GM13976 (cell line): ENCODE data around the gene SLC4A2.

Experiments used
- DNase-seq: peaks from one replicate; pipeline ENCODE4 v3.0.0; 2012; ENCODE audit warnings: low spot score
- in situ Hi-C: fragments of 300-500 bp; cut with MboI; formaldehyde crosslinking; loops from one replicate; pipeline ENCODE4 v1.12.0; 2022; ENCODE audit warnings: low sequenced_read_pairs, mixed read lengths, inconsistent platforms; ENCODE audit not compliant: unreplicated experiment
- TF ChIP-seq, protein P1 (sequence below): IDR thresholded peaks from 2 replicates; pipeline ENCODE4 v1.5.1; 2012; ENCODE audit warnings: borderline replicate concordance, mild to moderate bottlenecking; ENCODE audit not compliant: insufficient read depth; ENCODE audit errors: extremely low read depth, missing control alignments, control extremely low read depth

SLC4A2 gene

DNA sequence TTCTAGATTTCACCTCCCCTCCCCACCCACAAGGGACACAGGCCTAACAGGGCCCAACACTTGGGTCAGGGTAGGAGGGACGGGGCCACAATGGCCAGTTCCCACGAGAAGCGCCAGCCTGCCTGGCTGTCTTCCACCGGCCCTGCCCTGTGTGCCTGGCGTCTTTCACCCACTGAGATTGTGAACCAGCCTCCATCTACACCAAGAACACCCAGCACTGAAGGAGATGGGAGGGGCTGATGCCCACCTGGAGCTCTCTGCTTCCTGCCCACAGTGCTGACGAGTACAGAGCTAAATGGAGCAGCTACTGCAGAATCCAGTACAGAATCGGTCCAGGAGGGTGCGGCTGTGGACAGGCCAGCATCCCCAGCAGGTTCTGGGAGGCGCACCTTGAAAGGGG is 13.4 kb upstream of the SLC4A2 start:
- in situ Hi-C loops: no loop called here
- no peak for DNase-seq
- TF ChIP-seq, protein P1, sequence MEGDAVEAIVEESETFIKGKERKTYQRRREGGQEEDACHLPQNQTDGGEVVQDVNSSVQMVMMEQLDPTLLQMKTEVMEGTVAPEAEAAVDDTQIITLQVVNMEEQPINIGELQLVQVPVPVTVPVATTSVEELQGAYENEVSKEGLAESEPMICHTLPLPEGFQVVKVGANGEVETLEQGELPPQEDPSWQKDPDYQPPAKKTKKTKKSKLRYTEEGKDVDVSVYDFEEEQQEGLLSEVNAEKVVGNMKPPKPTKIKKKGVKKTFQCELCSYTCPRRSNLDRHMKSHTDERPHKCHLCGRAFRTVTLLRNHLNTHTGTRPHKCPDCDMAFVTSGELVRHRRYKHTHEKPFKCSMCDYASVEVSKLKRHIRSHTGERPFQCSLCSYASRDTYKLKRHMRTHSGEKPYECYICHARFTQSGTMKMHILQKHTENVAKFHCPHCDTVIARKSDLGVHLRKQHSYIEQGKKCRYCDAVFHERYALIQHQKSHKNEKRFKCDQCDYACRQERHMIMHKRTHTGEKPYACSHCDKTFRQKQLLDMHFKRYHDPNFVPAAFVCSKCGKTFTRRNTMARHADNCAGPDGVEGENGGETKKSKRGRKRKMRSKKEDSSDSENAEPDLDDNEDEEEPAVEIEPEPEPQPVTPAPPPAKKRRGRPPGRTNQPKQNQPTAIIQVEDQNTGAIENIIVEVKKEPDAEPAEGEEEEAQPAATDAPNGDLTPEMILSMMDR: no peak

DNA sequence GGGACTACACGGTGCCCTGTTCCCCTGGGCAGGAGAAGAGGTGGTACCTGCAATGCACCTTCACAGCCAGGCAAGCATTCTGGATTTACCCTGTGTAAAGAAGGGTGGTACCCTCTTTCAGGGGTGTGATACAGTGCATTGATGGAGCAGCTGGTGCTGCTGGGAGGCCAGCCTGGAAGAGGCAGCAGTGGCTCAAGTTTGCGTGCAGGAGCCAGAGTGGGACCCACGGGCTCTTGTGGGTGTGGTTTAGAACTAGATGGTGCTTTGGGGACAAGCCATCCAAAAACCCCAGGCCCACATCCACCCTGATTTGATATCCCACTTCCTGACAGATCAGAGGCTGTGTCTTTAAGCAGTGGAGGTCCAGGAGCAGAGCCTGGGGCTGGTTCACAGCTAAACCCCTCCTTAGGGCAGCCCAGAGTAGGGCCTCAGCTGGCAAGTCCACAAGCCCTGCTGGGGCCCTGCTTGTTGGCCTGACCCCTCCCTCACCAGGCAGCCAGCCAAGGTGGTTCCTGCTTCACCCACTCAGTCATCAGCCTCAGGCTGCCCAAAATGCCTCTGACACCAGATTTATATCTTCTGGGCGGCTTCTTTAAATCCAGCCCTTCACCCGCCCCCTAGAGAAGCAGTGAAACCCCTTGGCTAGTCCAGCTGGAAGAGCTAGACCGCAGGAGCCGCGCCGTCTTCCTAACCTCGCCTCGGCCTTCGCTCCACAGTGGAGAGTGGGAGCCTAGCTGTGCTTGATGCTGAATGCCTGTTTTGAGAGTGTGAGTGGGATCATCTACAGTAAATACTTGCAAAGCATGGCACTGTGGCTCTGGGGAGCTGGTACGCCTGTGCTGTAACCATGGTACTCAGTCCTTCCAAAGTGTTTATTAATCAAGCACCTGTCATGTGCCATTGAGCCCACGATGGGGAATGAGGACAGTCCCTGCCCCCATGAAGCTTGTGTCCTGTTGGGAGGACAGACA is 12.5 kb upstream of the SLC4A2 start:
- in situ Hi-C loops: no loop called here
- TF ChIP-seq, protein P1: no peak
- no peak for DNase-seq

DNA sequence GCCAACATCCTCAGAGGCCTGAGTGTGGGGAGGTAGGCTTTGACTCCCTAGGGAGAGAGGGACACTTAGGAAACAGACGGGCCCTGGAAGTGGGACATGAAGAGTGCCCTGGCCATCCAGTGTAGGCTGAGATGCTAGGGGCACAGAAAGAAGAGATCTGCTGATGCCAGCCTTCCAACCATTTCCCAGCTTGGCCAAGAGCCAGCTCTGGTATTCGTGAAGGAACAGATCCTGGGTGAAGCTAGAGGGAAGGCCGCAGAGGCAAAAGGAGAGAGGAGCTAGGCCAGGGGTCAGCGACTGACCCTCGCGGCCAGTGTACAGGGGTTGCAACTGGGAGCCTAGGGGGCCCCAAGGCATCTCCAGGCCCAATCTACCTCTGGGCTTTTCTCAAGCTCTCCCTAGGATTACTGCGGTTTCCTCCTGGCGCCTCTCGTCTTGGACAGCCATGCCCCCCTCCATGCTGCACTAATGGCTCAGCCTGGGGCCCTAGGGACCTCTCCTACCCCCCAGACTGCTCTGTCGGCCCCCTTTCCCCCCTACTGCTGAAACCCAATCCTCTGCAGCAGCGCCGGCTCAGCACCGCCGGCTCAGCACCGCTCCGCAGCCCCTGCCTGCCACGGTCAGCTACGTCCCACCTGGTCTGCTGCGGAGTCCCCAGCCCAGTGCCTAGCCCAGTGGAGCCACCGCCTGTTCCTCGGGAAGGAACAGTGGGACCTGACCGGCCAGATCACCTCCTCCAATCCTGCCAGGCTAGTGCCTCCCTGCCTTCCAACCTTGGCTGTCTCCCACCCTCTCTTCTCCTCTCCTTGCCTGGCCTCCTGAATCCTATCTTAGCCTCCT is 11.2 kb upstream of the SLC4A2 start, which contains the start of gene ASIC3:
Gene ASIC3, plus strand, starts transcription at position 556 of the 840 bp plus-strand sequence. CDS start 355 bp downstream, outside the sequence.
- TF ChIP-seq, protein P1: no peak
- DNase-seq: no peak
- in situ Hi-C loops: no loop called here

DNA sequence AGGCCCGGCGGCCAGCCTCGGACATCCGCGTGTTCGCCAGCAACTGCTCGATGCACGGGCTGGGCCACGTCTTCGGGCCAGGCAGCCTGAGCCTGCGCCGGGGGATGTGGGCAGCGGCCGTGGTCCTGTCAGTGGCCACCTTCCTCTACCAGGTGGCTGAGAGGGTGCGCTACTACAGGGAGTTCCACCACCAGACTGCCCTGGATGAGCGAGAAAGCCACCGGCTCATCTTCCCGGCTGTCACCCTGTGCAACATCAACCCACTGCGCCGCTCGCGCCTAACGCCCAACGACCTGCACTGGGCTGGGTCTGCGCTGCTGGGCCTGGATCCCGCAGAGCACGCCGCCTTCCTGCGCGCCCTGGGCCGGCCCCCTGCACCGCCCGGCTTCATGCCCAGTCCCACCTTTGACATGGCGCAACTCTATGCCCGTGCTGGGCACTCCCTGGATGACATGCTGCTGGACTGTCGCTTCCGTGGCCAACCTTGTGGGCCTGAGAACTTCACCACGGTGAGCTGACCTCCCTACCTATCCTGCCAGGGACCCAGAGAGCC is 10.4 kb upstream of the SLC4A2 start:
- in situ Hi-C loops: no loop called here
- TF ChIP-seq, protein P1: no peak
- DNase-seq: no peak

DNA sequence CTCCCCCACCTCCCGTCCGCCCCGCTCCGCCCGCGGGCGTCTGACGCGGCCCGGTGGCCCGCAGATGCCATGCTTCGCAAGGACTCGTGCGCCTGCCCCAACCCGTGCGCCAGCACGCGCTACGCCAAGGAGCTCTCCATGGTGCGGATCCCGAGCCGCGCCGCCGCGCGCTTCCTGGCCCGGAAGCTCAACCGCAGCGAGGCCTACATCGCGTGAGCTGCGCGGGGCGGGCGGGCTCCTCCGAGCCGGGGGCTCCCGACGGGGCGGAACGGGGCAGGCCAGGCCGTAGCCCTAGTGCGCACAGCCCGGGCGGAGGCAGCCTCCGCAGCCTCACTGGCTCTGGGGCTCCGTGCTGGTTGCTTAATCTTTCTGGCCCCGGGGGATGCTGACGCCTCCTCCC is 8.3 kb upstream of the SLC4A2 start:
- DNase-seq: no peak
- TF ChIP-seq, protein P1: no peak
- in situ Hi-C loops: no loop called here

DNA sequence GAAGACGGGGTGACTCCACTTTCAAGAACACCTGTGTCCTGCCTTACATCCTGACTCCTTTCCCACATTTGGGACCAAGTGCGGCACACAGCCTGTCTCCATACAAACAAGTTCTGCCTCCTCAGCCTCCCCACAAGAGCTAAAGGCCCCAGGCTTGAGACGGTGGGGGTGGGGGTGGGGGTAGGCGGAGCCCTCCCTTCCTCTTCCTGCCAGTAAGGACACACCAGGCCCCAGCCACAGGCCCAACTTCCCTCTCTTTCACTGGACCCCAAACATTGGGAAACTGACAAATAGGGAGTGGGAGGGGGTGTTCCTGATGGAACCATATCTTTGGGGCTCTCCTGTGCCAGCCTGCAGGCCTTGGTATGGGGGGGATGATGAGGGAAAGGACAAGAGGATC is 6.3 kb upstream of the SLC4A2 start:
- TF ChIP-seq, protein P1: no peak
- in situ Hi-C loops: no loop called here
- no peak for DNase-seq
